Neutrophil (primary cell): ENCODE data around the gene UFC1.
A peak's percentile ranks its signal among the peaks of the same experiment; 100 is the strongest.

Experiments
- H3K27ac ChIP-seq: fragments of 200-600 bp; sonication (generic); 2 replicates; pipeline ENCODE4 v1.5.1; 2016; ENCODE audit warnings: mild to moderate bottlenecking, moderate library complexity
- H3K27me3 ChIP-seq: fragments of 200-600 bp; sonication (generic); 2 replicates; pipeline ENCODE4 v1.6.0; 2016; ENCODE audit warnings: mild to moderate bottlenecking
- H3K36me3 ChIP-seq: fragments of 200-600 bp; sonication (generic); 2 replicates; pipeline ENCODE4 v1.5.1; 2017
- H3K4me1 ChIP-seq, 2 experiments: fragments of 200-600 bp in 1 of 2; sonication (generic) in 1 of 2; 1 replicate in 1 of 2; 2 replicates in 1 of 2; pipeline versions ENCODE4 v1.5.1 to v1.6.1; 2013 to 2016; ENCODE audit warnings: low read depth in 1 of 2, low read length in 1 of 2, mild to moderate bottlenecking in 1 of 2, moderate library complexity in 1 of 2; ENCODE audit not compliant: control insufficient read depth in 1 of 2, insufficient read depth in 1 of 2
- H3K4me3 ChIP-seq, 2 experiments: fragments of 200-600 bp in 1 of 2; sonication (generic) in 1 of 2; 1 replicate in 1 of 2; 2 replicates in 1 of 2; pipeline ENCODE4 v1.5.1; 2013 to 2016; ENCODE audit warnings: low read depth in 1 of 2, low read length in 1 of 2, mild to moderate bottlenecking in 1 of 2, moderate library complexity in 1 of 2
- H3K9me3 ChIP-seq: fragments of 200-600 bp; sonication (generic); 2 replicates; pipeline ENCODE4 v1.5.1; 2016
- TF ChIP-seq, protein P1 (sequence below): fragments of 200-600 bp; sonication (generic); IDR thresholded peaks from 2 replicates; pipeline ENCODE4 v1.5.1; 2016; ENCODE audit warnings: antibody characterized with exemption

UFC1 gene

DNA sequence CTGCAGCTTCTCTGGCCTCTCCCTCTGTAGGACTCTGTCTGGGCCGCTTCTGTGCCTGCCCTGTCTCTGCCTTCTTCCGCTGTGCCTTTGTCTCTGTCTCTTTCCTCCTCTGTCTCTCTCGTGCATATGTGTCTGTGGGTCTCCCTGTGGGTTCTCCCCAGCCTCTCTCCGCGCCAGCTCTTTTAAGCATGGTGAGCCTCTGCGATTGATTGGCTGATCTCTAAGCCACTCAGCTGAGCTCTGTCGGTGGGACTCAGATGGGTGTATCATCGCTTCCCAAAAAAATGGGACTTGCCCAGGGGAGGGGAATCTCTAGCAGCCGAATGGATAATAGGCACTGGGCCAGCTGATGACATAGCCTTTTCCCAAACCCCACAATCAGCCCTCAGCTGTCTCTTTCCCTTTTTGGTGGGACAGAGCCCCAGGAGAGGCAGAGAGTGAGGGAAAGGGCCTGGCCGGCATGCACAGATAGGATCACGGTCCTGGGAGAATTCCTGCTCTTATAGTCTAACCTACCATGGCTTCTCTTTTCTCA lies 45.2 kb downstream of the UFC1 start, which contains the start of gene ADAMTS4:
Gene ADAMTS4 (minus strand): TSS at position 158 of the 535 bp plus-strand sequence. CDS start 427 bp downstream, outside the sequence.
- peaks cover 19 to 24% of the 10 kb centered on the region in 2 experiments for H3K4me1 ChIP-seq
- H3K27me3 ChIP-seq: no peaks in the 10 kb centered on the region
- no peak within 1 kb of the TSS for H3K27ac ChIP-seq
- H3K4me3 ChIP-seq: no peak within 1 kb of the TSS
- H3K36me3 ChIP-seq: no peaks in the 10 kb centered on the region
- TF ChIP-seq, protein P1, sequence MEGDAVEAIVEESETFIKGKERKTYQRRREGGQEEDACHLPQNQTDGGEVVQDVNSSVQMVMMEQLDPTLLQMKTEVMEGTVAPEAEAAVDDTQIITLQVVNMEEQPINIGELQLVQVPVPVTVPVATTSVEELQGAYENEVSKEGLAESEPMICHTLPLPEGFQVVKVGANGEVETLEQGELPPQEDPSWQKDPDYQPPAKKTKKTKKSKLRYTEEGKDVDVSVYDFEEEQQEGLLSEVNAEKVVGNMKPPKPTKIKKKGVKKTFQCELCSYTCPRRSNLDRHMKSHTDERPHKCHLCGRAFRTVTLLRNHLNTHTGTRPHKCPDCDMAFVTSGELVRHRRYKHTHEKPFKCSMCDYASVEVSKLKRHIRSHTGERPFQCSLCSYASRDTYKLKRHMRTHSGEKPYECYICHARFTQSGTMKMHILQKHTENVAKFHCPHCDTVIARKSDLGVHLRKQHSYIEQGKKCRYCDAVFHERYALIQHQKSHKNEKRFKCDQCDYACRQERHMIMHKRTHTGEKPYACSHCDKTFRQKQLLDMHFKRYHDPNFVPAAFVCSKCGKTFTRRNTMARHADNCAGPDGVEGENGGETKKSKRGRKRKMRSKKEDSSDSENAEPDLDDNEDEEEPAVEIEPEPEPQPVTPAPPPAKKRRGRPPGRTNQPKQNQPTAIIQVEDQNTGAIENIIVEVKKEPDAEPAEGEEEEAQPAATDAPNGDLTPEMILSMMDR: no peak
- H3K9me3 ChIP-seq: no peaks in the 10 kb centered on the region

DNA sequence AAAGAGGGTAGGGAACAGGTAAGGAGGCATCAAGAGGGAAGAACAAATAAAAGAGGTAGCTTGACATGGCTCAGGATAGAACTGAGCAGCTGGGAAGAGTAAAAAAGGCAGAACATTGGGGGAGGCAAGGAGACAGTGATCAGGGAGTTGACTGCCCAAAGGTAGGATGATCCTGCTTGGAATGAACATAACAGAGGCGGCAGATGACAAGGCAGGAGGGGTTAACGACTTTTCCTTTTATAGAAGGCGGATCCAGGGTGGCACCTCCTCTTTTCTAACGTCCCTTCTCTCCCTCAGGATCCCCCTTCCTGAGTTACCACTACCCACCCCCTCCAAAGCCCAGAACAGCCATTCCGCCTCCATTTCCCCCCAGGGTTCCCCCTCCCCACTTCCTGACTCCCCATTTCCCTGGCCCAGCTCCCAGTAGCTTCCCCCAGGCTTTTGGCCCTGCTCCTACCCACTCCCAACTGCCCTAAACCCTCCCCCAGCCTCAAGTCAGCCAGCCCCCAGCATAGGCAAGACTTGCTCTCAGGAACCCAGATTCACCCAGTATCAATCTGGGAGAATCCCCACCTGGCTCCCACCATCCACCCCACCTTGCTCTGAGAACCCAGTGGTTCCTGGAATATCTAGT lies 45.8 kb downstream of the UFC1 start:
- no peaks in the 10 kb centered on the region for H3K9me3 ChIP-seq
- H3K4me3 ChIP-seq: no peak overlapping the region
- H3K4me1 ChIP-seq: peaks cover 19 to 24% of the 10 kb centered on the region in 2 experiments
- TF ChIP-seq, protein P1: no peak
- H3K36me3 ChIP-seq: peaks cover 4% of the 10 kb centered on the region
- H3K27ac ChIP-seq: no peak overlapping the region
- H3K27me3 ChIP-seq: no peaks in the 10 kb centered on the region

GRCh38 chr1:161200421-161200991 lies 46.7 kb downstream of the UFC1 start:
- Histone ChIP-seq H3K9me3 (no peaks in the 10 kb centered on the region), H3K4me3 (no peak overlapping the region), H3K36me3 (peaks cover 6% of the 10 kb centered on the region), H3K27me3 (no peaks in the 10 kb centered on the region), H3K4me1 (peaks cover 19 to 24% of the 10 kb centered on the region in 2 experiments), H3K27ac (peak overlapping the region; percentile 92)
- TF ChIP-seq, protein P1: no peak

GRCh38 chr1:161200992-161201835 lies 47.4 kb downstream of the UFC1 start:
- peak overlapping the region; percentile 84 to 86 for H3K4me3 ChIP-seq
- H3K27ac ChIP-seq: peak overlapping the region; percentile 92
- peaks cover 8% of the 10 kb centered on the region for H3K36me3 ChIP-seq
- no peaks in the 10 kb centered on the region for H3K27me3 ChIP-seq
- H3K9me3 ChIP-seq: no peaks in the 10 kb centered on the region
- H3K4me1 ChIP-seq: peaks cover 19 to 24% of the 10 kb centered on the region in 2 experiments
- TF ChIP-seq, protein P1: no peak

- H3K36me3 ChIP-seq: peaks cover 16% of the 10 kb centered on the region
- TF ChIP-seq, protein P1: no peak
- H3K4me3 ChIP-seq: peak within 1 kb of the TSS; percentile 84 to 86
- H3K27me3 ChIP-seq: no peaks in the 10 kb centered on the region
- no peaks in the 10 kb centered on the region for H3K9me3 ChIP-seq
- peaks cover 19 to 24% of the 10 kb centered on the region in 2 experiments for H3K4me1 ChIP-seq
- peak within 1 kb of the TSS; percentile 92 for H3K27ac ChIP-seq
Observed at GRCh38 chr1:161201836-161202712, 48.3 kb downstream of the UFC1 start, which contains the start of gene NDUFS2. TSS of gene NDUFS2 (plus strand) at chr1:161202367. CDS start at chr1:161202386, 19 bp downstream.
